ENCODE data around the gene LRRC43.

The LRRC43 gene

GRCh38 chr12:122138181-122138580 is 44.7 kb upstream of the LRRC43 start:
- no peak for DNase-seq (ENCODE audit: low read depth)
- TF ChIP-seq CTCF (IDR thresholded peaks at IDR 0.05; ENCODE audit: low read depth, low read length) (no peak), MYC (IDR thresholded peaks at IDR 0.05; ENCODE audit: low read depth, low read length) (no peak), MAX (IDR thresholded peaks at IDR 0.05; ENCODE audit: low read depth, low read length) (no peak), POLR2A (IDR thresholded peaks at IDR 0.05; ENCODE audit: extremely low read depth, insufficient read length) (no peak)
- H3K4me3 ChIP-seq (ENCODE audit: low read depth, low read length), result no peak overlapping the region

- H3K4me3 ChIP-seq (ENCODE audit: low read depth, low read length), result no peak overlapping the region
- no peak for DNase-seq (ENCODE audit: low read depth)
- TF ChIP-seq CTCF (IDR thresholded peaks at IDR 0.05; ENCODE audit: low read depth, low read length) (no peak), MAX (IDR thresholded peaks at IDR 0.05; ENCODE audit: low read depth, low read length) (no peak), POLR2A (IDR thresholded peaks at IDR 0.05; ENCODE audit: extremely low read depth, insufficient read length) (no peak), MYC (IDR thresholded peaks at IDR 0.05; ENCODE audit: low read depth, low read length) (no peak)
Measured at GRCh38 chr12:122138616-122139015, 44.3 kb upstream of the LRRC43 start.

GRCh38 chr12:122139266-122139665 is 43.7 kb upstream of the LRRC43 start:
- no peak overlapping the region for H3K4me3 ChIP-seq (ENCODE audit: low read depth, low read length)
- no peak for DNase-seq (ENCODE audit: low read depth)
- no peak for TF ChIP-seq MYC (IDR thresholded peaks at IDR 0.05; ENCODE audit: low read depth, low read length)
- no peak for TF ChIP-seq POLR2A (IDR thresholded peaks at IDR 0.05; ENCODE audit: extremely low read depth, insufficient read length)
- TF ChIP-seq CTCF (IDR thresholded peaks at IDR 0.05; ENCODE audit: low read depth, low read length), result no peak
- no peak for TF ChIP-seq MAX (IDR thresholded peaks at IDR 0.05; ENCODE audit: low read depth, low read length)

- no peak for TF ChIP-seq MYC (IDR thresholded peaks at IDR 0.05; ENCODE audit: low read depth, low read length)
- no peak for TF ChIP-seq MAX (IDR thresholded peaks at IDR 0.05; ENCODE audit: low read depth, low read length)
- TF ChIP-seq POLR2A (IDR thresholded peaks at IDR 0.05; ENCODE audit: extremely low read depth, insufficient read length), result no peak
- no peak for TF ChIP-seq CTCF (IDR thresholded peaks at IDR 0.05; ENCODE audit: low read depth, low read length)
- DNase-seq (ENCODE audit: low read depth), result no peak
- no peak overlapping the region for H3K4me3 ChIP-seq (ENCODE audit: low read depth, low read length)
Measured at GRCh38 chr12:122139941-122140340, 43.0 kb upstream of the LRRC43 start.

GRCh38 chr12:122140467-122141257 is 42.3 kb upstream of the LRRC43 start:
- TF ChIP-seq MYC (IDR thresholded peaks at IDR 0.05; ENCODE audit: low read depth, low read length) (no peak), POLR2A (IDR thresholded peaks at IDR 0.05; ENCODE audit: extremely low read depth, insufficient read length) (no peak), MAX (IDR thresholded peaks at IDR 0.05; ENCODE audit: low read depth, low read length) (no peak), CTCF (IDR thresholded peaks at IDR 0.05; ENCODE audit: low read depth, low read length) (no peak)
- no peak overlapping the region for H3K4me3 ChIP-seq (ENCODE audit: low read depth, low read length)
- DNase-seq (ENCODE audit: low read depth), result no peak
